Fibroblast of pulmonary artery (primary cell): ENCODE measurements around the gene PRDM2.

Experiments
- DNase-seq: peaks from one replicate; pipeline ENCODE4 v3.0.0-alpha.2; 2010; ENCODE audit warnings: low read depth
- H3K4me3 ChIP-seq: replicated peaks from 2 replicates; pipeline ENCODE4 v1.5.1; 2011; ENCODE audit warnings: low read depth, mild to moderate bottlenecking, control low read depth, low read length, moderate library complexity
- CTCF ChIP-seq: IDR thresholded peaks from 2 replicates; pipeline ENCODE4 v1.5.1; 2011; ENCODE audit warnings: mild to moderate bottlenecking, control low read depth, low read length, inconsistent platforms; ENCODE audit errors: missing control alignments

Gene PRDM2

GRCh38 chr1:13756557-13757315, 56.7 kb downstream of the PRDM2 start:
- H3K4me3 ChIP-seq, result no peak overlapping the region
- no peak for TF ChIP-seq CTCF
- no peak for DNase-seq

GRCh38 chr1:13757693-13758092, 57.7 kb downstream of the PRDM2 start:
- TF ChIP-seq CTCF, result no peak
- no peak overlapping the region for H3K4me3 ChIP-seq
- no peak for DNase-seq

- DNase-seq, result no peak
- no peak overlapping the region for H3K4me3 ChIP-seq
- no peak for TF ChIP-seq CTCF
Measured at GRCh38 chr1:13759072-13759471, 59.1 kb downstream of the PRDM2 start.

GRCh38 chr1:13760340-13760739, 60.4 kb downstream of the PRDM2 start:
- no peak overlapping the region for H3K4me3 ChIP-seq
- DNase-seq, result no peak
- TF ChIP-seq CTCF, result no peak

DNA sequence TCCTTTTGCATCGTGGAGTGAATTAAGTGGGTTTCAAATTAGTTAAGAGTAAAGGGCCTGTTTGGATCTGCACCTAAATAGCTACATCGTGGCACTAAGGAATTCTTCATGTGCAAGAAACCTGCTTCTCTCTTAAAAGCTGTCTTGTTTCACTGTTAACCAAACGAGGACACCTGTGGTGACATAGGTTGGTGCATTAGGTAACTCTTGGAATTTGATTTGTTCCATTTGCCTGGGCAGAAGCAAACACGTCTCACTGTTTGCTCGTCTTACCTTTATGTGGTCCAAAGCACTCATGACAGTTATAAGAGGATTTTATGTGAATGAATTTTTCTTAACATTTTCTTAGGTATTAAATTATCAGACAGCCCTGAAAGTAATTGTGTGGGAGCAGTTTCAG, 60.9 kb downstream of the PRDM2 start:
- no peak for TF ChIP-seq CTCF
- no peak for DNase-seq
- H3K4me3 ChIP-seq, result no peak overlapping the region

- no peak for DNase-seq
- H3K4me3 ChIP-seq, result no peak overlapping the region
- TF ChIP-seq CTCF, result no peak
Measured at GRCh38 chr1:13761883-13762282, 61.9 kb downstream of the PRDM2 start.

DNA sequence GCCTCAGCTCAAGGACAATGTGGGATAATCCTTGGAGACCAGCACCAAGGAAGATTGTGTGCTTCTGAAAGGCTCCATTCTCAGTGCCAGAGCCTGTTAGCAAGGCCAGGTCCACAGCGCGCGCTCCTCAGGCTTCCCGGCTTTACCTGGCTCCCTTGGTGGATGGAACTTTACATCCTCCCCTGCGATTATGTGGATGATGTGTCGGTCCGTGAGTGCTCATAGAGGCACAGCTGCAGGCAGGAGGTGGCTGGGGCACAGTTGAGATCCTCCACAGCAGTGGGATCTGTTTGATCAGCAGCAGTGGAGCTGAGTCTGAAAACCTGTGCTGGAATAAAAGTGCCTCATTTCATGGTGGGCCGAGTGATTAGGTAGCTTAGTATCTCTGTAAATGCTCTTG, 62.7 kb downstream of the PRDM2 start:
- no peak for TF ChIP-seq CTCF
- no peak for DNase-seq

More for the DNA sequence above, 62.7 kb downstream of the PRDM2 start:
- no peak overlapping the region for H3K4me3 ChIP-seq
